Stimulated activated CD4-positive, alpha-beta T cell treated with anti-CD3 and anti-CD28 coated beads, Interleukin-15, amount 100 ng/mL, for 48 hours (primary cell): Measurements from ENCODE around the gene ATP8B1.

Source experiments
- DNase-seq, 2 donors: peaks; one replicate each; pipeline ENCODE4 v3.0.0-alpha.2; 2020; ENCODE audit warnings: low read depth in 2 of 2

Gene ATP8B1

DNA sequence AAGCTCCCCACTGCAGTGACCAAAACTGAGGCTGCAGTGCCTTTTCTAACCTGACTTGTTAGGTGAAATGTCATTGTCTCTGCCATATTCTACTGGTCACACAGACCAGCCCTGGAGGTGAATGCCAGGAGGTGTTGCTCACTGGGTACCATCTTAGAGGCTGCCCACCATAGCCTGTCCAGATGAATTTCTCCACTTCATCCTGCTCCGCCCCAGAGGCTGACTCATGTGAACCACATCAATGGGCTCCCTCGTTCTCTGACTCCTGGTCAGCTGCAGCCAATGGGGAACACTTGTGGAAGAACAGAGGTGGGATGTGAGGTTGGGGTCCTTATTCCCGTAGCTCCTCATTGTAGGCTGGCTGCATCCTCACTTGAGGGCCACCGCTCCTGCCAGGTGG, 178.1 kb downstream of the ATP8B1 start:
- no peak for DNase-seq

DNA sequence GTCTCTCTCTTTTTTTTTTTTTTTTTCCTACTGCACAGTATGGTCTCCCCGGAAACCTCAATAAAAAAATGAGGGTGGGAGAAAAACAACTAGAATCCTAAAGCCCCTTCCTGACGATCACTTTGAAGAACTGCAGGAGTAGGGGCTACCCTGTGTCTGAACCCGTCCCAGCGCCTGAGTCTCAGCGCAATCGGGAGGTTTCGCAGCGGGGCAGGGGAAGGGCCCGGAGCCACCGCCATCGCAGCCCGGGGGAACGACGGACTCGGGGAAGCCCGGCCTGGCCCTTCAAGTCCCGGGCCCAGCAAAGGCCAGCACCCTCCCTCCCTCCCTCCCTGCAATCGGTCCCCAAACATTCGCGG, 181.9 kb downstream of the ATP8B1 start:
- DNase-seq = no peak

DNA sequence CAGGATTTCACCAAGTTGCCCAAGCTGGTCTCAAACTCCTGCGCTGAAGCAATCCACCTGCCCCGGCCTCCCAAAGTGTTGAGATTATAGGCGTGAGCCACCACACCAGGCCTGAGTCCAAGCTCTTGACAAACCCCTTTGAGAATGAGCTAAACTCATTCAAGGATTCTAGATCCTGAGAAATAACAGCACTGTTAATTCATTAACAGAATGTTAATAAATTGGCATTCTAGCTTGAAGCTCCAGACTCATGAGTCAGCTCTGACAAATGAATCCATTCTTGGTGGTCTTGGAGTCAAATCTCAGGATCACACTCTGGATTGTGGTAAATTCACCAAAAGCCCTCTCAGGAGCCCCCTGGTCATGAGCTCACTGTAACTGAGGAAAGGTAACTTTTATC, 183.2 kb downstream of the ATP8B1 start:
- DNase-seq = no peak

DNA sequence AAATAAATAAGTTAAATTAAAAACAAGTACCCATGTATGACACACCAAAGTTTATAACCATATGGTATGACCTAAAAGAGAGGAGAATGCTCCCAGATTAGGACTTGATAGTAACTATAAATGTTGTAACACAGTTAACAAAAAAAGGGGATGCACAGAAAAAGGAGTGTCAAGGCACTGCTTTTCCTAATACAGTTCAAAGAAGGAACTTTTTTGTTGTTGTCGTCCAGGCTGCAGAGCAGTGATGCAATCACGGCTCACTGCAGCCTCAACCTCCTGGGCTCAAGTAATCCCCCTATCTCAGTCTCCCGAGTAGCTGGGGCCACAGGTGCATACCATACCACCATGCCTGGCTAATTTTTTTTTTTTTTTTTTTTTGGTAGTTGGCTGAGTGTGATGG, 184.2 kb downstream of the ATP8B1 start:
- DNase-seq = no peak

DNA sequence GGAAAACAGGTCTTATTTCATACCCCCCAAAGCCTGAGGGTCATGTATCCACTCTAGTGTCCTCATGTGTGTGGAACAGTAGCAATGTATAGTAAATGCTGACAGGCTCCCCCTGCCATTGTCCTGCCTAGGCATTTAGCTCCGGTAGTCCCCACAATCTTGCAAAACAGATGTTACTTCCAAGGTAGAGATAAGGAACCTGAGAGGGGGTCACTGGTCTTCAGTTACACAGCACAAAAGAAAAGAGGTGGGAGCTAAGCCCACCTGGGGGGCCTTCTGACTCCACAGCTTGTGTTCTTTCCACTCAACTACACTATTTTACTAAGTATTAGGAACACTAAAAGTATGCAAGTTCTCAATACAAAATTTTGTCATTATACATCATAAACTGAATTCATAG, 199.2 kb downstream of the ATP8B1 start:
- no peak for DNase-seq
